SU-DHL-6 (cell line): ENCODE data around the gene OR6Y1.

Source experiments
- H2AFZ ChIP-seq: fragments of 200-600 bp; sonication (generic); 2 replicates; pipeline ENCODE4 v1.6.1; 2014; ENCODE audit warnings: low read depth, mild to moderate bottlenecking, moderate library complexity, mixed read lengths, antibody characterized with exemption, low read length; ENCODE audit not compliant: severe bottlenecking
- H3F3A ChIP-seq: fragments of 200-600 bp; shearing (Covaris generic); 2 replicates; pipeline ENCODE4 v1.6.0; 2016; ENCODE audit warnings: antibody characterized with exemption, mild to moderate bottlenecking; ENCODE audit not compliant: insufficient read depth
- H3K27ac ChIP-seq: fragments of 200-600 bp; sonication (generic); 2 replicates; pipeline ENCODE4 v1.5.1; 2016; ENCODE audit warnings: low read depth, mild to moderate bottlenecking, low read length, moderate library complexity, mixed read lengths
- H3K27me3 ChIP-seq: fragments of 200-600 bp; sonication (generic), shearing (Covaris generic); 2 replicates; pipeline ENCODE4 v1.6.0; 2014; ENCODE audit warnings: mild to moderate bottlenecking, low read length
- H3K36me3 ChIP-seq: fragments of 200-600 bp; sonication (generic); 2 replicates; pipeline ENCODE4 v1.6.1; 2014; ENCODE audit warnings: mild to moderate bottlenecking, low read length, mixed read lengths
- H3K4me2 ChIP-seq: fragments of 300-600, 200-600 bp; shearing (Covaris generic), sonication (generic); 2 replicates; pipeline ENCODE4 v1.6.0; 2014; ENCODE audit warnings: low read length, low read depth, mild to moderate bottlenecking; ENCODE audit not compliant: poor library complexity, severe bottlenecking
- H3K4me3 ChIP-seq: fragments of 200-600 bp; sonication (generic); 2 replicates; pipeline ENCODE4 v1.5.1; 2014; ENCODE audit warnings: antibody characterized with exemption, low read length, mild to moderate bottlenecking, mixed read lengths; ENCODE audit not compliant: insufficient read depth, poor library complexity, severe bottlenecking
- H3K79me2 ChIP-seq: fragments of 200-600 bp; sonication (generic); 2 replicates; pipeline ENCODE4 v1.6.1; 2014; ENCODE audit warnings: mild to moderate bottlenecking, low read length, moderate library complexity; ENCODE audit not compliant: insufficient read depth
- H3K9ac ChIP-seq: fragments of 200-600 bp; sonication (generic); 2 replicates; pipeline ENCODE4 v1.7.0; 2014; ENCODE audit warnings: mild to moderate bottlenecking, low read length
- H3K9me2 ChIP-seq: fragments of 200-600 bp; sonication (generic); replicated peaks from 2 replicates; pipeline ENCODE4 v1.6.1; 2014; ENCODE audit warnings: low read length; ENCODE audit not compliant: insufficient read depth
- H3K9me3 ChIP-seq: fragments of 200-600 bp; sonication (generic); 2 replicates; pipeline ENCODE4 v1.6.1; 2014; ENCODE audit warnings: low read length, mixed read lengths; ENCODE audit not compliant: insufficient read depth
- H4K20me1 ChIP-seq: fragments of 200-600 bp; sonication (generic); 2 replicates; pipeline ENCODE4 v1.6.1; 2014; ENCODE audit warnings: low read depth, mild to moderate bottlenecking, antibody characterized with exemption, low read length, moderate library complexity, mixed read lengths
- CTCF ChIP-seq: fragments of 200-600 bp; sonication (generic); IDR thresholded peaks from one replicate; pipeline ENCODE4 v1.5.1; 2017; ENCODE audit warnings: antibody characterized with exemption, mild to moderate bottlenecking, low read length, moderate library complexity; ENCODE audit not compliant: insufficient read depth, poor library complexity, severe bottlenecking
- EZH2phosphoT487 ChIP-seq: fragments of 200-600 bp; sonication (generic), shearing (Covaris generic); conservative IDR thresholded peaks from 2 replicates; pipeline ENCODE4 v1.6.1; 2018; ENCODE audit warnings: mild to moderate bottlenecking, antibody characterized with exemption, low read length, moderate library complexity, mixed read lengths

Gene OR6Y1

GRCh38 chr1:158534496-158534895 lies 19.7 kb downstream of the OR6Y1 start:
- no peaks in the 10 kb centered on the region for H3K27me3 ChIP-seq
- no peaks in the 10 kb centered on the region for H3K9me2 ChIP-seq
- H3F3A ChIP-seq, result no peaks in the 10 kb centered on the region
- no peak overlapping the region for H3K27ac ChIP-seq
- H2AFZ ChIP-seq, result no peak overlapping the region
- no peak overlapping the region for H3K4me2 ChIP-seq
- H3K79me2 ChIP-seq, result no peaks in the 10 kb centered on the region
- TF ChIP-seq EZH2phosphoT487, result no peak
- no peak for TF ChIP-seq CTCF
- H4K20me1 ChIP-seq, result no peaks in the 10 kb centered on the region
- H3K9me3 ChIP-seq, result no peaks in the 10 kb centered on the region
- no peak overlapping the region for H3K4me3 ChIP-seq
- no peaks in the 10 kb centered on the region for H3K36me3 ChIP-seq
- H3K9ac ChIP-seq, result no peak overlapping the region

GRCh38 chr1:158527190-158527815 lies 26.9 kb downstream of the OR6Y1 start:
- TF ChIP-seq CTCF (peak; percentile 51), EZH2phosphoT487 (no peak)
- no peak overlapping the region for H3K4me3 ChIP-seq
- H3F3A ChIP-seq, result no peaks in the 10 kb centered on the region
- H3K27me3 ChIP-seq, result no peaks in the 10 kb centered on the region
- H3K9ac ChIP-seq, result no peak overlapping the region
- no peaks in the 10 kb centered on the region for H3K9me2 ChIP-seq
- H2AFZ ChIP-seq, result no peak overlapping the region
- no peaks in the 10 kb centered on the region for H3K9me3 ChIP-seq
- no peaks in the 10 kb centered on the region for H4K20me1 ChIP-seq
- no peaks in the 10 kb centered on the region for H3K36me3 ChIP-seq
- no peak overlapping the region for H3K4me2 ChIP-seq
- no peaks in the 10 kb centered on the region for H3K79me2 ChIP-seq
- H3K27ac ChIP-seq, result no peak overlapping the region

GRCh38 chr1:158521666-158522058 lies 32.5 kb downstream of the OR6Y1 start:
- no peaks in the 10 kb centered on the region for H3K79me2 ChIP-seq
- H3K9me3 ChIP-seq, result no peaks in the 10 kb centered on the region

More at GRCh38 chr1:158521666-158522058, 32.5 kb downstream of the OR6Y1 start:
- Histone ChIP-seq H3K9me2 (no peaks in the 10 kb centered on the region), H3K27ac (no peak overlapping the region), H3K27me3 (no peaks in the 10 kb centered on the region), H2AFZ (no peak overlapping the region), H3K36me3 (no peaks in the 10 kb centered on the region), H4K20me1 (no peaks in the 10 kb centered on the region), H3K9ac (no peak overlapping the region), H3K4me3 (no peak overlapping the region), H3F3A (no peaks in the 10 kb centered on the region), H3K4me2 (no peak overlapping the region)
- TF ChIP-seq EZH2phosphoT487 (no peak), CTCF (no peak)
